VCaP (cell line): ENCODE results near the gene RAPGEF2.

Source experiments
- H3K27ac ChIP-seq: fragments of 450-650 bp; 2 replicates; pipeline ENCODE4 v1.5.1; 2017
- TF ChIP-seq, protein P1 (sequence below): fragments of 450-650 bp; conservative IDR thresholded peaks from 2 replicates; pipeline ENCODE4 v1.5.1; 2017; ENCODE audit warnings: mild to moderate bottlenecking, moderate library complexity

Gene RAPGEF2

DNA sequence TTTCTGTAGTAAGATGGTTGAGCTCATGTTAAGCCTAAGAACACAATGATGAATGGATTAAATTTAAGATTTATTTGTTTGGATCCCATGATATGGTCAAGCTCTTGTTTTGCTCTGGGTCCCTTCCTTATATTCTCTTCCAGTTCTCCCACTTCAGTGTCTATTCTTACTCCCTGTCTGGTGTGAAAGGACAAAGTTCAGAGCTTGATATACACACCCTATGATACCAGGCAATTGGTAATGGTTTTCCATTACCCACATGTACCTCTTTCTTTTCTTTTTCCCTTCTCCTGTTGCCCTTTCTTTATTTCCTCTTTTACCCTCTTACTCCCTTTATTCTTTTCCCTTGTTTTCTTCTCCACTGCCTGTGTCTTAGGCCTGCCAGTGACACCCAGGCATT is 223.6 kb downstream of the RAPGEF2 start:
- no peak overlapping the region for H3K27ac ChIP-seq
- TF ChIP-seq, protein P1, sequence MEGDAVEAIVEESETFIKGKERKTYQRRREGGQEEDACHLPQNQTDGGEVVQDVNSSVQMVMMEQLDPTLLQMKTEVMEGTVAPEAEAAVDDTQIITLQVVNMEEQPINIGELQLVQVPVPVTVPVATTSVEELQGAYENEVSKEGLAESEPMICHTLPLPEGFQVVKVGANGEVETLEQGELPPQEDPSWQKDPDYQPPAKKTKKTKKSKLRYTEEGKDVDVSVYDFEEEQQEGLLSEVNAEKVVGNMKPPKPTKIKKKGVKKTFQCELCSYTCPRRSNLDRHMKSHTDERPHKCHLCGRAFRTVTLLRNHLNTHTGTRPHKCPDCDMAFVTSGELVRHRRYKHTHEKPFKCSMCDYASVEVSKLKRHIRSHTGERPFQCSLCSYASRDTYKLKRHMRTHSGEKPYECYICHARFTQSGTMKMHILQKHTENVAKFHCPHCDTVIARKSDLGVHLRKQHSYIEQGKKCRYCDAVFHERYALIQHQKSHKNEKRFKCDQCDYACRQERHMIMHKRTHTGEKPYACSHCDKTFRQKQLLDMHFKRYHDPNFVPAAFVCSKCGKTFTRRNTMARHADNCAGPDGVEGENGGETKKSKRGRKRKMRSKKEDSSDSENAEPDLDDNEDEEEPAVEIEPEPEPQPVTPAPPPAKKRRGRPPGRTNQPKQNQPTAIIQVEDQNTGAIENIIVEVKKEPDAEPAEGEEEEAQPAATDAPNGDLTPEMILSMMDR = no peak

DNA sequence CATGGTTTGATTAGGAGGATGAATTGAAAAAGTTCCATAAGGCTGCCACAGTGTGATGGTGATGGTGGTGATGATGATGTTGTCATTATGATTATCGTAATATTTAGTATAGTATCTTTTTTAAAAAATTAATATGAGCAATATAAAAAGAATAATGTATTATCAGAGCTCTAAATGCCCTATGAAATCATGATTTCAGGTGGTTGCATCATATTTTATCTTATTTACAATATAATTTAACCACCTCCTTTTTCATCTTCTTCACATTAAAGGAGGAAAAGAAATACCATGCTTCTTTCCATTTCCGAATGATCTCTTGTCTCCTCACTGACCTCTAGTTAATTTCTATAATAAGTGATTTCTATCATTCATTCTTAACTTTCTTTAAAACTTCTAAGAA is 225.9 kb downstream of the RAPGEF2 start:
- TF ChIP-seq, protein P1 = no peak
- no peak overlapping the region for H3K27ac ChIP-seq

DNA sequence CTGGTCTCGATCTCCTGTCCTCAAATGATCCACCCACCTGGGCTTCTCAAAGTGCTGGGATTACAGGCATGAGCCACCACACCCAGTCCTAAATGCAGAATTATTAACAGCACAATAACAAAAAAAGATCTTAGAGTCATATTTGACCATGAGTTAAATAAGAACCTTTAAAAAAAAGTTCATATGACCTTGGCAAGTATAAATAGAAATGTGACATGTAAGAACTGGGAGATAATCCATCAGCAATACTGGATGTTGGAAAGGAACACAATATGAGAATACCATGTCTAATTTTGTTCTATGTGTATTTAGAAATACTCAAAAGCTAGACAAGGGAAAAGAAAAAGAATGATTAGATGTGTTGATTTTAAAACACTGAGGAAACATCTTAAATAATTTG is 231.6 kb downstream of the RAPGEF2 start:
- TF ChIP-seq, protein P1 = no peak
- H3K27ac ChIP-seq = no peak overlapping the region

DNA sequence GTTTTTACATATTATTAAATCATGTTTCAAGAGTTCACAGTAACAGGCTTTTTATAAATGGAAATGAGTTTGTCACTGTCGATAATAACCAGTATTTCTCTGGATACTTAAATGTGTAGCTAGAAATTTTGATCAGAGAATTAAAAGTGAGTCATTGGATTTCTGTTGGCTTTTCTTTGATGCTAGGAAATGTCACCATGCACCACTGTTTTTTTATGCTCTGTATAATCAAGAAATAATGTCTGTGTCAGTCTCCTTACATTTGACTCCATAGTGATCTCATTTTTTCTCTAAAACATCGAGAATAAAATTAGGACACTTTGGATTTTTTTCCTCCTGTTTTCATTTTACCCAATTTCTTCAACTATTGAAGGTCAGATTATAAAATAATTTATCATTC is 234.2 kb downstream of the RAPGEF2 start:
- H3K27ac ChIP-seq = no peak overlapping the region
- TF ChIP-seq, protein P1 = no peak

DNA sequence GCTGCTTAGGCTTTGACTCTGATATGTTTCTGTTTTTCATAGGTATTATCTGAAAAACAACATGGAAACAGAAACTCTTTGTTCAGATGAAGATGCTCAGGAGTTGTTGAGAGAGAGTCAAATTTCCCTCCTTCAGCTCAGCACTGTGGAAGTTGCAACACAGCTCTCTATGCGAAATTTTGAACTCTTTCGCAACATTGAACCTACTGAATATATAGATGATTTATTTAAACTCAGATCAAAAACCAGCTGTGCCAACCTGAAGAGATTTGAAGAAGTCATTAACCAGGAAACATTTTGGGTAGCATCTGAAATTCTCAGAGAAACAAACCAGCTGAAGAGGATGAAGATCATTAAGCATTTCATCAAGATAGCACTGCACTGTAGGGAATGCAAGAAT is 238.6 kb downstream of the RAPGEF2 start:
- TF ChIP-seq, protein P1 = no peak
- no peak overlapping the region for H3K27ac ChIP-seq

DNA sequence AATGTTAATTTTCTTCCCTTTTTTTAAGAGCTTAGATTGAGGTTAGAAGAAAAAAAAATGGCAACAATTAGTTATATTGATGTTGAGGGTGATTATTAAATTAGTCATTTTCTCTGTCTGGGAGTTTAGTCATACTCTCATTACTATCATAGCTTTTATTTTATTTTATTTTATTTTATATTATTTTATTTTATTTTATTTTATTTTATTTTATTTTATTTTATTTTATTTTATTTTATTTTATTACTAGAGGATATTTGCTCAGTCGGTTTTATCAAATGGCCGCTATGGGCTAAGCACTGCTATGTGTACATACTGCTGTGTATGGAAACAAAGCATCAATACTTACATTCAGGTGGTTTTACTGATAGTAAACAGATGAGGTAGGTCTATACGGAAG is 239.5 kb downstream of the RAPGEF2 start:
- TF ChIP-seq, protein P1 = no peak

DNA sequence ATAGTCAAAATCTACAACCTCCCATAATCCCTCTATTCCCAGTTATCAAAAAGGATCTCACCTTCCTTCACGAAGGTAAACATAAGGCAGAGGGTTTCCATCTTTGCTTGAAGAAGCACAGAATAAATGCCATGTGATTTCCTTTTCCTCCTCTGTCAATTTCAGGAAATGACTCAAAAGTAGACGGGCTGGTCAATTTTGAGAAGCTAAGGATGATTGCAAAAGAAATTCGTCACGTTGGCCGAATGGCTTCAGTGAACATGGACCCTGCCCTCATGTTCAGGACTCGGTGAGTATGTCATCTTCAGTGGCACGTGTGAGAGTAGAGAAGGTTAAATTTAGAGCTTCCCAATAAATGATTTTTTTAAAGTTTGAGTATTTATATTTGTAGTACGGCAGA is 240.2 kb downstream of the RAPGEF2 start:
- H3K27ac ChIP-seq = no peak overlapping the region
- TF ChIP-seq, protein P1 = no peak

More for the DNA sequence above, 239.5 kb downstream of the RAPGEF2 start:
- H3K27ac ChIP-seq = no peak overlapping the region

DNA sequence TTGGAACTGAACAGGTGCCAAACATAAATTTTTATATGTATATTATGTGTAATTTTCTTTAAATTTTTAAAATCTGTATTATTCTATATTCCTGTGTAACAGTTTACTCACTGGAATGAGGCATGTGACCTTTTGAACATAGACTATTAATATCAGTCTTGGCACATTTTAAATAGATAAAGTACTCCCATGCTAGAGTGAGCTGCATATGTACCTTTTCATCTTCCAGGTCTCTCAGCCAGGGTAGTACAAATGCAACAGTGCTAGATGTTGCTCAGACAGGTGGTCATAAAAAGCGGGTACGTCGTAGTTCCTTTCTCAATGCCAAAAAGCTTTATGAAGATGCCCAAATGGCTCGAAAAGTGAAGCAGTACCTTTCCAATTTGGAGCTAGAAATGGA is 242.0 kb downstream of the RAPGEF2 start:
- TF ChIP-seq, protein P1 = no peak

More for the DNA sequence above, 242.0 kb downstream of the RAPGEF2 start:
- no peak overlapping the region for H3K27ac ChIP-seq
